GM18526 (cell line): ENCODE data around the gene OR6K6.

Experiments
- POLR2A ChIP-seq: IDR thresholded peaks from 3 replicates; pipeline ENCODE4 v1.6.1; 2011; ENCODE audit not compliant: insufficient read length; ENCODE audit errors: extremely low read depth

Gene OR6K6, protein sequence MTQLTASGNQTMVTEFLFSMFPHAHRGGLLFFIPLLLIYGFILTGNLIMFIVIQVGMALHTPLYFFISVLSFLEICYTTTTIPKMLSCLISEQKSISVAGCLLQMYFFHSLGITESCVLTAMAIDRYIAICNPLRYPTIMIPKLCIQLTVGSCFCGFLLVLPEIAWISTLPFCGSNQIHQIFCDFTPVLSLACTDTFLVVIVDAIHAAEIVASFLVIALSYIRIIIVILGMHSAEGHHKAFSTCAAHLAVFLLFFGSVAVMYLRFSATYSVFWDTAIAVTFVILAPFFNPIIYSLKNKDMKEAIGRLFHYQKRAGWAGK

DNA sequence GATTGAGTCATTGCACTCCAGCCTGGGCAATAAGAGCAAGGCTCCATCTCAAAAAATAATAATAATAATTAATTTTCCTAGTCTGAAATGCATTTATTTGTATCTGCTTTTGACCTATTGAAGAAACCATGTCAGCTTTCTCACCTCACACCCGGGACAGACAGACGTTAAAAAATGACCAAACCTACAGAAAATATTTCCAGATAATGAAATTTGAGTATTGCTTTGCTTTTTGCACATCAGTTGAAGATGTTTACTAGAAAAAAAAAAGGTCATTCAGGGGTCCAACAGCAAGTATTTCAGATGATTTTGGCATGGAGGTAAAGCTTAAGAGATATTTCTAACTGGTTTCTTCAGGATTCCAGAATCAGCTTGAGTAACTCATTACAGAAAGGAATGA, at the start of gene OR6K6:
OR6K6 (plus strand) TSS at position 301 of the 400 bp plus-strand sequence. CDS start 168 bp downstream, outside the sequence.
- no peak for TF ChIP-seq POLR2A

DNA sequence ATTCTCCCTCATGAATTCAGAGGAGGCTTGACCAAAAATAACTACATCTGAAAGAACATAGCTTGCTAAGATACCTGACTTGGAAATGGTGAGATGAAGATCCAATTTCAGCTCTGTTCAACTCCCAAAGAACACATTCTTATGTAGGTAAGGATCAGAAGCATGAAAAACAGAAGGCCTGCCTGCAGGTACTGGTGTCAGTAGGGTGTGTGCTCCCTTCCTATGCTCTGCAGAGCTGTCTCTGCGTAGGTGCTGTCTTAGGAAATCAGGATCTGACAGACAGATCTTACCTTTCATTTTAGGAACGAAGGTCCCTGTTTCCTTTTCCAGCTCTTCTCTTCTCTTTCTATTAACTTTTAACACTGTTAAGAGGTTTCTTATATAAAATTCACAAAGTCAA, 48.4 kb upstream of the OR6K6 start:
- TF ChIP-seq POLR2A = no peak

DNA sequence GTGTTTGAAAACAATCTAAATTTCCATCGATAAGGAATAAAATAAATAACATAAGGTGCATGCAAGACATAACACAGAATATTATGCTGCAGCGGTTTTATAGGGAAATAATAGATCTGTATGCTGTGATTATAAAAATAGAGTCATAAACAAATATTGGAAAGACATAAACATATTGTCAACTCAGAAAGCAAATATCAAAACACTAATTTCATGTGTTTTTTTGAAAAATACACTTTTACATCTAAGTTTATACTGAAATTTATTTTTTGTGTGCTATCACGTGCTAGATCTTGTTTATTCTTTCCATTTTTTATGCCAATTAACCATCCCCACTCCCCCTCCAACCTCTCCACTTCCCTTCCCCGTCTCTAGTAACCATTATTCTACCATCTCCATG, 43.4 kb upstream of the OR6K6 start:
- TF ChIP-seq POLR2A = no peak

DNA sequence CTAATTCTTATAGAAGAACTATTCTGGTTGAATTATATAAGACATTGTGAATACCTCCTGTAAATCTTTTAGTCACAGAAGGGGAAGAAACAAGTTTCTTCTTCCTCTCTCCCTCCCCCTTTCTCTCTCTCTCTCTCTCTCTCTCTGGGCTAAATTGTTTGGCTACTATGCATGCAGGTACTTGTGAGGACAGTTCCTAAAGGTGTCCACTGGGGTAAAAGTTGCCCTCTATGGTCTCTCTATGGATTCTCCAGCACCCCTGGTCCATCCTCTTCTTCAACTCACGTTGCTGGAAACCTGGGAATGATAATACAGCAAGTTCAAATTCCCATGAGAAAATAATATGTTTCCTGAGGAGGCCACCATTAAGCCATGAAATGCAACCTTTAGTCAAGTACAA, 39.8 kb upstream of the OR6K6 start:
- TF ChIP-seq POLR2A = no peak

DNA sequence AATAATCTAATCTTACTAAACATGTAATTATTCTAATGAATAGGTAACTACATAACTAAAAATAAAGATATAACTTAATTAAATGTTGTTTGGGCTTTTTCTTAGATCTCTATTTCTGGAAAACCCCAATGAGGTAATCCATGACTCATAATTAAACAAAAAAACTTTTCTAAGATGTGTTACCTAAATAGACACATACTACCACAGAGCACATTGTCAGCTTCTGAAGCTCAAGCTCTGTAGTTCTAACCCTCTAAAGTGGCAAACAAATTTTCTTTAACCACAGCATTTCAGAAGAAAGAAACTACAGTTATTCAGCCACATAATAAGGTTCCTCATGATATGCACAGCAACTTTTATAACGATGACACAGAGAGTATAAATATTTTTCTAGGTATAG, 38.2 kb upstream of the OR6K6 start:
- no peak for TF ChIP-seq POLR2A

DNA sequence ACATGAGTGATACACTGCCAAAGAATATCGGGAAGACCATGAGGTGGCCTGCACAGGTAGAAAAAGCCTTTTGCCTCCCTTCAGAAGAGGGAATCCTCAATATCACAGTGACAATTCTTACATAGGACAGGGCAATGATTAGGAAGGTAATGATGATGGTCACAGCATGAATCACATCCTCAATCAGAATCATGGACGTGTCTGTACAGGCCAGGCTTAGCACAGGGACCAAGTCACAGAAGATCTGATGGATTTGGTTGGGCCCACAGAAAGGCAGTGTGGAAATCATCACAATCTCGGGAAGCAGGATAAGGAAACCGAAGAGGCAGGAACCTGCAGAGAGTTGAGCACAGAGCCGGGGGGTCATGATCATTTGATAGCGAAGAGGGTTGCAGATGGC, 37.2 kb upstream of the OR6K6 start:
- TF ChIP-seq POLR2A = no peak

DNA sequence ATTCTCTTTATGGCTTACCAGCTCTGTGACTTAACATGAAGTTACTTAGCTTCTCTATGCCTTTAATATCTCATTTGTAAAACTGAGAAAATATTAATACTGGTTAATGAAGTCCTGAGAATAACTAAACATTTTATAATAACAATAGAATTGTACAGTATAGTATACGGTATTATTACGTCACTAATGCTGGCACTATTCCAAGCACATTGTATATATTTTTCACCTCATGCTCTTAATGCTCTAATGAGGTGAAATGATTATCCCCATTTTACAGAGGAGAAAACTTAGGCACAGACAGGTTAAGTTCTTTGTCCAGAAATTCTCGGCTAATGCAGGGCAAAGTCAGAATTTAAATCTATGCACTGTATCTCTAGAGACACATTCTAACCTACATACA, 34.9 kb upstream of the OR6K6 start:
- TF ChIP-seq POLR2A = no peak

DNA sequence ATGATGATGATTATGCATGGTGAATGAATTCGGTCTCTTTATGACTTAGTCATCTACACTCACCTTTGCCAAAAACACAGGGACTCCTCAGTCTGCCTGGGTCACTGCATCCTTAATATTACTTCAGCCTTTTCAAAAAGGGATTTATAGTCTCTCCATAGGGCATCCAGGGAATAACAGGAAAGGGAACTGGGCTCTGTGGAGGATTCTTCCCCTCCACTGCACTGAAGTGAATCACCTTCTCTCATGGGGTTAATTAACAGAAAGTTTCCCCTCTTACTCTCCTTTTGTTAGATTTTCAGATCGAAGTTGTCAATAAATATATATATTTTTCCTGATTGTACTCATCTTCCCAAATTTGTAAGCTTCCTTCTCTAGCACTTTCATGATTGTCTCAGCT, 33.9 kb upstream of the OR6K6 start, which contains the start of gene OR6K3:
OR6K3 (minus strand) TSS at position 101 of the 400 bp plus-strand sequence. CDS start 2,605 bp downstream, outside the sequence.
- TF ChIP-seq POLR2A = no peak

DNA sequence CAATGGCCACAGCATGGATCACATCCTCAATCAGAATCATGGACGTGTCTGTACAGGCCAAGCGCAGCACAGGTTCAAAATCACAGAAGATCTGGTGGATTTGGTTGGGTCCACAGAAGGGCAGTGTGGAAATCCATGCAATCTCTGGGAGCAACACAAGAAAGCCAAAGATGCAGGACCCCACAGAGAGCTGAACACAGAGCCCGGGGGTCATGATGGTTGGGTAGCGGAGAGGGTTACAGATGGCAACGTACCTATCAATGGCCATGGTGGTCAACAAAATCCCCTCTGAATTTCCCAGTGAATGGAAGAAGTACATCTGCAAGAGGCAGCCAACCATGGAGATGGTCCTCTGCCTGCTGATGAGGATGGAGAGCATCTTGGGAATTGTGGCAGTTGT, 30.1 kb upstream of the OR6K6 start:
- no peak for TF ChIP-seq POLR2A

DNA sequence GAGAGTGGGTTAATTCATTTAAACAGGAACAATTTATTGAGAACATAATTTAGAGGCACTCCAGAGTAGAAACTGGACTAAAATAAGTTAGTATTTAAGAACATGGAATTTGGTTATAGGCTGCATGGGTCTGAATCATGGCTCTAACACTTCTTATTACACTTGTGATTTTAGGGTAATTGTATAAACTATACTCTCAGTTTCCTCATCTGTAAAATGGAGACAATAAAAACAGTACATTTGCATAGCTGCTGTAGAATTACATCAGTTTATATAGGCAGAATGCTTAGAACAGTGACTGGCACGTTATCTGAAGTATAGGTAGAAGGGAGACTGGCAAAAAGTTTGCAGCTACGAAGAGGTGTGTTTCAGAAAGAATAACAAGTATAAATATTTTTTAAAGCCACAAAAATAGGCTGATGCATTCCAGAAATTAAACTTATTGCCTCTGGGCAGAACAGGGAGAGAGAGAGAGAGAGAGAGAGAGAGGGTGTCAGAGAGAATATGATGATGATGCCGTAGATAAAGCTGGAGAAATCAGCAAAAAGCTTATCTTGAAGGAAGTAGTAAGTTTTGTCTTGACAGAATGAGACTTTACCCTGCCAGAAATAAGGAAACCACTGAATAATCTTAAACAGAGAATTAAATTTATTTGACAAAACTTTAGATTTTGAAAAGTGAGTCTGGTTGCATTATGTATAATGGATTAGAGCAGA, 25.9 kb upstream of the OR6K6 start:
- TF ChIP-seq POLR2A = no peak

DNA sequence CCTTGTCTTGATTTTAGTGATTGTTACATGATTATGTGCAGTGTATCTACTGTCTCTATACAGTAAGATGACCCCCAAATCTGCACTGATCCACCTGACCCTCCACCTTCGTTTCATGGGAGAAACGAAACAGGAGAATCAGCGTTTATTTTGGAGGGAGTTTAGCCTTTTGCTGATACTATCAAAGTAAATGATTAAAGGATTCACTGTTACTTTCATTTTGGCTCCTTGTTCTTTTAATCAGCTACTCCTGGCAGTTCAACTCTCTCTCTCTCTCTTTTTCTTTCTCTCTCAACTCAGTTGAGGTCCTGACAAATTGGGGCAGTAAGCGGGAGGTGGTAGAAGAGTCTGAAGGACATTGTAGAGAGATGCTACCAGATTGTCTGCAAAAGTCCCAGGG, 24.1 kb upstream of the OR6K6 start:
- no peak for TF ChIP-seq POLR2A

DNA sequence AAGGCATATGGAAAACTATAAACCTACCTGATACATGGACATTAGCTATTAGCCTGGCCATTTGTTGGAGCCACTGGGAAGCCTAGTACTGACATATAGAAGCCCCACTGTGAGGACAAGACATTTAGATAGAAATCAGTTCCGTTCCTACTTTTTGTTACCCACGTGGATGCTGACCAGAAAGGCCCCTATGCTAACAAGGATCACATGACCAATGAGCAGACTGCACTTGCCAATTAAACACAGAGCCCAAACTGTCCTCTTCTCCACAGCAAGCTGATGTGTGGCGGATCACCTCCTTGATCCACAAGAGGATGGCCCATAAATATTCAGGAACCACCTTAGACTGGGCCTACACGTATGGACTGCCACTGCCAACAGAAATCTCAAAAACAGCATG, 22.8 kb upstream of the OR6K6 start:
- TF ChIP-seq POLR2A = no peak

DNA sequence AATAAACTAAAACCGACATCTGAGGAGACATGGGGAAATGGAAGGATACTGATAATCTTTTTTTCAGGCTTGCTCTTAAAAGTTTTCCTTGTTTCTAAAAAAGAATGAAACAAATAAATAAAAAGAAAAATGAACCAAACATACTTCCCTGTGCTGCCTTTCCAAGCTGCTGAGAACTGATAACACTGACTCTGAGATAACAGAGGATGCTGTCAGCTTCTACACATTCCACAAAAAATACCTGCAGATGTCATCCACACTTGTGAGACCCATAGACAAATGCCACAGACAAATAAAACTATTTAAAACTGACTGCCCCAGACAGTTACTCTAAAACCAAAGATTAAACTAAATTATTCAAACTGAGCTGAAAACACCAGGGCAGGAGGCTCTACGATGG, 22.0 kb upstream of the OR6K6 start:
- no peak for TF ChIP-seq POLR2A

DNA sequence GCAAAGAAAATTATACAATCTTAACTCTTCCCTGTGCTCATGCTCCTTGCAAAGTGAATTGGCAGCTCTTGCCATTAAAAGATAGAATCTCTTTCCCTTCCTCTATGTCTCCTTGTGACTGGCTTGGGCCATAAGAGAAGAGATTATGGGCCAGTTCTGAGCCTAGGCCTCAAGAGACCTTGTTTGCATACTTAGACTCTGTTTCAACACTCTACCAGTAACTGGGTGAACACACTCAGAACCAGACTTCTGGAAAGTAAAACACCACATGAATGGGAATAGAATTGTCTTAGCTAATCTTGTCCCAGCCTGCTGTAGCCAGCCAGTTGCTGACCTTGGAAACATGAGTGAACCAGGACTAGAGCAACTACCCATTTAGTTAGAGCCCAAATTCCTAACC, 18.7 kb upstream of the OR6K6 start:
- no peak for TF ChIP-seq POLR2A

DNA sequence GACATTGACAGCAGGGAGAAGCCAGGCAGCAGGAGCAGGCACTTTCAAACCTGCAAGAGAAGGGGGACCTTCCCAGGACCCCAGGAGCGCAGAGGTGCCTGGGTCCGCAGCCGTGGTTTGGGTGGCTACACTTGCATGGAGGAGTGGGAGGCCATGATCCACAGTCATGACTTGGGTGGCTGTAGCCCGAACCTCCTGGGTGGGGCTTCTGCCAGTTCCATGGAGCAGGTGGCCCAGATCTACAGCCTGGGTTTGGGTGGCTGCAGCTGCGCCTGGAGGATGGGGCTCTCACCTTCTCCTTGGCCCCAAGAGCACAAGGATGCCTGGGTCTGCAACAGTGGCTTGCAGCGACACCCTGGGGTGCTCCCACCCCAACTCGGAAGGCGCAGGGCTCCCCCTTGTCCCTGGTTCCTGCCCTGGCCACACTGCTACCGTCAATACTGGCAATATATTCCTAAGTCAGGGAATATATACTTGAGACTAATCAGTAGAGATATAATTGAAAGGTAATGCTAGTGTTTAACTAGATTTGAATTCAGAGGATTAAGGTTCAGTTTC, 2.3 kb upstream of the OR6K6 start:
- no peak for TF ChIP-seq POLR2A
